Endothelial cell of umbilical vein (primary cell): Measurements from ENCODE around the gene CACNA2D3. TPM values are rescaled to one million over a fixed set of nuclear protein-coding genes. Genes with fewer than 3 reads are reported as not detected.

ENCODE experiments used
- BruUV-seq: library from RNA; stranded (reverse); fragments of 400-500 nt; replicated peaks from 2 replicates; lab custom pipeline; 2021; lab: Mats Ljungman, UMichigan
- CTCF ChIA-PET: fragments of 300-600, 350-600 bp; sonication (Branson Sonifier 250); formaldehyde crosslinking; loops from one replicate; lab custom pipeline; 2021; ENCODE audit warnings: antibody characterized with exemption, inconsistent platforms; lab: Charles Lee
- POLR2A ChIA-PET: fragments of 300-600, 350-600 bp; sonication (Branson Sonifier 250); formaldehyde crosslinking; loops from one replicate; lab custom pipeline; 2021; ENCODE audit warnings: antibody characterized with exemption, inconsistent platforms; lab: Charles Lee
- DNase-seq: peaks from one replicate; pipeline ENCODE4 v3.0.0-alpha.2; 2011; ENCODE audit warnings: low read depth, low spot score
- FAIRE-seq: peaks from 2 replicates; lab custom pipeline; 2011; peaks lifted over from hg19 to GRCh38; lab: Jason Lieb, UNC
- H2AFZ ChIP-seq: 2 replicates; pipeline ENCODE4 v1.6.0; 2012; ENCODE audit warnings: low read depth, low read length, control low read depth, inconsistent platforms
- H3K27ac ChIP-seq: 2 replicates; pipeline ENCODE4 v1.5.1; 2011; ENCODE audit warnings: low read depth, mild to moderate bottlenecking, control low read depth, low read length, moderate library complexity; ENCODE audit not compliant: insufficient read depth
- H3K27me3 ChIP-seq, 2 experiments: 2 replicates each; pipeline versions ENCODE4 v1.6.0 to v1.6.1; 2011; ENCODE audit warnings: low read length in 2 of 2, mixed read lengths in 1 of 2; ENCODE audit not compliant: control insufficient read depth in 2 of 2, insufficient read depth in 2 of 2
- H3K36me3 ChIP-seq, 2 experiments: 2 replicates in 1 of 2; 3 replicates in 1 of 2; pipeline ENCODE4 v1.5.1; 2011; ENCODE audit warnings: low read length in 2 of 2, mild to moderate bottlenecking in 1 of 2, moderate library complexity in 1 of 2; ENCODE audit not compliant: control insufficient read depth in 2 of 2, insufficient read depth in 2 of 2; ENCODE audit errors: extremely low read depth in 1 of 2
- H3K4me1 ChIP-seq: 3 replicates; pipeline ENCODE4 v1.5.1; 2011; ENCODE audit warnings: mild to moderate bottlenecking, low read length; ENCODE audit not compliant: control insufficient read depth, insufficient read depth; ENCODE audit errors: extremely low read depth
- H3K4me2 ChIP-seq: 2 replicates; pipeline ENCODE4 v1.6.1; 2011; ENCODE audit warnings: low read length, control low read depth, mixed read lengths; ENCODE audit not compliant: insufficient read depth
- H3K4me3 ChIP-seq, 3 experiments: fragments of 200-600 bp in 1 of 3; sonication (generic), shearing (Covaris generic) in 1 of 3; replicated peaks in 1 of 3; 2 replicates each; pipeline ENCODE4 v1.5.1; 2011 to 2016; ENCODE audit warnings: control low read depth in 3 of 3, low read length in 3 of 3, mild to moderate bottlenecking in 2 of 3, inconsistent platforms in 1 of 3, low read depth in 1 of 3, moderate library complexity in 1 of 3; ENCODE audit not compliant: insufficient read depth in 1 of 3
- H3K79me2 ChIP-seq: 2 replicates; pipeline ENCODE4 v1.6.0; 2012; ENCODE audit warnings: low read length, inconsistent platforms; ENCODE audit not compliant: control insufficient read depth, insufficient read depth
- H3K9ac ChIP-seq: replicated peaks from 2 replicates; pipeline ENCODE3; 2011; ENCODE audit warnings: low read length, control low read depth; ENCODE audit not compliant: insufficient read depth; ENCODE audit errors: extremely low read depth
- H3K9me1 ChIP-seq: replicated peaks from 3 replicates; pipeline ENCODE4 v1.6.0; 2011; ENCODE audit warnings: mild to moderate bottlenecking, low read length; ENCODE audit not compliant: control insufficient read depth, insufficient read depth; ENCODE audit errors: extremely low read depth
- H3K9me3 ChIP-seq: replicated peaks from 2 replicates; pipeline ENCODE4 v1.5.1; 2012; ENCODE audit warnings: low read length, inconsistent platforms; ENCODE audit not compliant: control insufficient read depth, insufficient read depth
- H4K20me1 ChIP-seq: replicated peaks from 2 replicates; pipeline ENCODE3; 2011; ENCODE audit warnings: mild to moderate bottlenecking, low read length; ENCODE audit not compliant: control insufficient read depth, insufficient read depth; ENCODE audit errors: extremely low read depth
- EZH2 ChIP-seq: IDR thresholded peaks from 2 replicates; pipeline ENCODE4 v1.6.1; 2012; ENCODE audit warnings: borderline replicate concordance, low read depth, mild to moderate bottlenecking, moderate library complexity, low read length, inconsistent platforms; ENCODE audit not compliant: severe bottlenecking
- FOS ChIP-seq: IDR thresholded peaks from 2 replicates; pipeline ENCODE4 v1.6.1; 2011; ENCODE audit warnings: mild to moderate bottlenecking, low read length, moderate library complexity, borderline replicate concordance; ENCODE audit not compliant: insufficient read depth
- GATA2 ChIP-seq: IDR thresholded peaks from 2 replicates; pipeline ENCODE4 v1.7.0; 2011; ENCODE audit warnings: low read depth, mild to moderate bottlenecking, moderate library complexity, mixed read lengths, low read length; ENCODE audit not compliant: insufficient read length, insufficient read depth
- JUN ChIP-seq: IDR thresholded peaks from 2 replicates; pipeline ENCODE4 v1.6.1; 2011; ENCODE audit warnings: borderline replicate concordance, low read depth; ENCODE audit not compliant: insufficient read length, insufficient read depth
- MYC ChIP-seq: IDR thresholded peaks from one replicate; pipeline ENCODE4 v1.6.1; 2011; ENCODE audit warnings: mild to moderate bottlenecking, low read depth, low read length
- POLR2A ChIP-seq: IDR thresholded peaks from 2 replicates; pipeline ENCODE4 v1.6.1; 2012; ENCODE audit warnings: low read depth, mild to moderate bottlenecking, control low read depth, low read length
- POLR2AphosphoS5 ChIP-seq: IDR thresholded peaks from 2 replicates; pipeline ENCODE4 v1.6.1; 2012; ENCODE audit warnings: low read depth, mild to moderate bottlenecking, control low read depth, low read length, moderate library complexity; ENCODE audit not compliant: insufficient read depth
- dilution Hi-C: fragments of 300-500 bp; cut with MboI; formaldehyde crosslinking; loops from one replicate; pipeline ENCODE4 v1.15.0; 2019; ENCODE audit warnings: low sequenced_read_pairs; ENCODE audit not compliant: extremely low pct_ligation_motif_present
- intact Hi-C: fragments of 100-400 bp; cut with micrococcal nuclease; formaldehyde crosslinking; loops from one replicate; pipeline ENCODE4 v1.10.0; 2022
- polyA plus RNA-seq, 4 experiments: library from polyadenylated mRNA; depleted of rRNA in 3 of 4; stranded (reverse) in 3 of 4; unstranded in 1 of 4; fragments of >200 nt; gene quantifications; 2 replicates each; pipeline versions ENCODE4 v1.2.1 to v1.2.3, GENCODE V29; 2011 to 2012; ENCODE audit warnings: missing spikeins in 1 of 4
- total RNA-seq: library from RNA; stranded (reverse); gene quantifications from 2 replicates; pipeline ENCODE4 v1.2.3, GENCODE V29; 2021
- TF ChIP-seq, protein P1 (sequence below): IDR thresholded peaks from 2 replicates; pipeline ENCODE4 v1.6.1; 2011; ENCODE audit not compliant: insufficient read depth, insufficient read length
- TF ChIP-seq, protein P2 (sequence below), 2 donors: IDR thresholded peaks; 1 replicate in 1 of 2; 2 replicates in 1 of 2; pipeline ENCODE4 v1.5.1; 2011; ENCODE audit warnings: low read length in 2 of 2, mild to moderate bottlenecking in 2 of 2, moderate library complexity in 2 of 2, control low read depth in 1 of 2, inconsistent platforms in 1 of 2, low read depth in 1 of 2; ENCODE audit not compliant: insufficient read depth in 1 of 2; ENCODE audit errors: extremely low read depth in 1 of 2

The CACNA2D3 gene
- total and polyA plus RNA-seq, 2 donors (not counting 3 experiments of a cell fraction or from before 2014, with no cell fraction given): not detected

DNA sequence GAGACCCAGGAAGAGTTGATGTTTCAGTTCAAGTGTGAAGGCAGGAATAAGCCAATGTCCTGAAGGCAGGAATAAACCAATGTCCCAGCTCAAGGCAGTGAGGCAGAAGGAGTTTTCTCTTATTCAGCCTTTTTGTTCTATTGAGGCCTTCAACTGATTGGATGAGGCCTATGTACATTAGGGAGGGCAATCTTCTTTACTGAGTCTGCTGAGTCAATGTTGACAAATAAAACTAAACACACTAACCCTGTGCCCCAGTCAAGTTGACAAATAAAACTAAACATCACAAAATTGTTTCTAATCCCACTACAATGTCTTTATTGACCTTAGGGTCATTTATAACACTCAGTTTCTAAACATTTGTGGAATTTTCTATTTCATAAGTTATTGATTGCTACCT lies 100.0 kb downstream of the CACNA2D3 start:
- Histone ChIP-seq H3K27me3 (no peaks in the 10 kb centered on the region), H3K4me1 (no peaks in the 10 kb centered on the region), H3K9me3 (peaks cover 10% of the 10 kb centered on the region), H3K9ac (no peak overlapping the region), H3K9me1 (no peaks in the 10 kb centered on the region), H3K79me2 (no peaks in the 10 kb centered on the region), H3K36me3 (no peaks in the 10 kb centered on the region), H2AFZ (no peak overlapping the region), H3K4me3 (no peak overlapping the region), H4K20me1 (no peaks in the 10 kb centered on the region), H3K27ac (no peak overlapping the region), H3K4me2 (no peak overlapping the region)
- POLR2A ChIA-PET: no interaction called here
- DNase-seq (no peak), FAIRE-seq (no peak)
- no peak for TF ChIP-seq JUN
- TF ChIP-seq POLR2AphosphoS5: no peak
- TF ChIP-seq, protein P1, sequence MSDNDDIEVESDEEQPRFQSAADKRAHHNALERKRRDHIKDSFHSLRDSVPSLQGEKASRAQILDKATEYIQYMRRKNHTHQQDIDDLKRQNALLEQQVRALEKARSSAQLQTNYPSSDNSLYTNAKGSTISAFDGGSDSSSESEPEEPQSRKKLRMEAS: no peak
- TF ChIP-seq EZH2: no peak
- no peak for TF ChIP-seq MYC
- no peak for TF ChIP-seq POLR2A
- no peak for TF ChIP-seq GATA2
- TF ChIP-seq, protein P2, sequence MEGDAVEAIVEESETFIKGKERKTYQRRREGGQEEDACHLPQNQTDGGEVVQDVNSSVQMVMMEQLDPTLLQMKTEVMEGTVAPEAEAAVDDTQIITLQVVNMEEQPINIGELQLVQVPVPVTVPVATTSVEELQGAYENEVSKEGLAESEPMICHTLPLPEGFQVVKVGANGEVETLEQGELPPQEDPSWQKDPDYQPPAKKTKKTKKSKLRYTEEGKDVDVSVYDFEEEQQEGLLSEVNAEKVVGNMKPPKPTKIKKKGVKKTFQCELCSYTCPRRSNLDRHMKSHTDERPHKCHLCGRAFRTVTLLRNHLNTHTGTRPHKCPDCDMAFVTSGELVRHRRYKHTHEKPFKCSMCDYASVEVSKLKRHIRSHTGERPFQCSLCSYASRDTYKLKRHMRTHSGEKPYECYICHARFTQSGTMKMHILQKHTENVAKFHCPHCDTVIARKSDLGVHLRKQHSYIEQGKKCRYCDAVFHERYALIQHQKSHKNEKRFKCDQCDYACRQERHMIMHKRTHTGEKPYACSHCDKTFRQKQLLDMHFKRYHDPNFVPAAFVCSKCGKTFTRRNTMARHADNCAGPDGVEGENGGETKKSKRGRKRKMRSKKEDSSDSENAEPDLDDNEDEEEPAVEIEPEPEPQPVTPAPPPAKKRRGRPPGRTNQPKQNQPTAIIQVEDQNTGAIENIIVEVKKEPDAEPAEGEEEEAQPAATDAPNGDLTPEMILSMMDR (IDR thresholded peaks at IDR 0.05; ENCODE audit: extremely low read depth in 1 of 2, insufficient read depth in 1 of 2, low read depth in 1 of 2, low read length in 2 of 2): no peak
- TF ChIP-seq FOS: no peak
- CTCF ChIA-PET: no interaction called here
- intact Hi-C loops: no loop called here
- dilution Hi-C loops: no loop called here
- BruUV-seq: no TSS peak
